ENCODE measurements around the gene CDC73. TPM values are rescaled to one million over a fixed set of nuclear protein-coding genes. Genes with fewer than 3 reads are reported as not detected.
"Not testable (repeated sequence)": the region's sequence is repeated elsewhere in the genome, so short reads cannot be mapped to it uniquely, and the experiment has no call there.

Gene CDC73
- total RNA-seq, 2 experiments from 2014 or later = 55.6 to 63.3 TPM

- CTCF ChIA-PET; H3K9me3 Mint-ChIP-seq (ENCODE audit: low read depth); H3K27ac Mint-ChIP-seq; H3K4me1 Mint-ChIP-seq; H3K4me3 Mint-ChIP-seq; DNase-seq; ATAC-seq; H3K27me3 Mint-ChIP-seq: not testable (repeated sequence)
- H3K36me3 Mint-ChIP-seq = peaks cover 45% of the 10 kb centered on the region
Observed at GRCh38 chr1:193231146-193231545, 109.3 kb downstream of the CDC73 start.

- ATAC-seq = no peak
- Mint-ChIP-seq H3K27ac (no peak overlapping the region), H3K27me3 (no peaks in the 10 kb centered on the region), H3K9me3 (ENCODE audit: low read depth) (peaks cover 6% of the 10 kb centered on the region), H3K4me3 (no peak overlapping the region), H3K4me1 (peaks cover 7% of the 10 kb centered on the region), H3K36me3 (peaks cover 51% of the 10 kb centered on the region)
- DNase-seq = no peak
- CTCF ChIA-PET = no interaction called here
Observed at GRCh38 chr1:193234530-193234929, 112.7 kb downstream of the CDC73 start.

GRCh38 chr1:193237381-193237978 is 115.6 kb downstream of the CDC73 start:
- peaks cover 6% of the 10 kb centered on the region for H3K9me3 Mint-ChIP-seq (ENCODE audit: low read depth)
- H3K4me3 Mint-ChIP-seq = no peak overlapping the region
- no peaks in the 10 kb centered on the region for H3K27me3 Mint-ChIP-seq
- H3K27ac Mint-ChIP-seq = no peak overlapping the region
- CTCF ChIA-PET = no interaction called here
- H3K4me1 Mint-ChIP-seq = peaks cover 30% of the 10 kb centered on the region
- ATAC-seq (no peak), DNase-seq (no peak)
- peaks cover 71% of the 10 kb centered on the region for H3K36me3 Mint-ChIP-seq

- peak overlapping the region; percentile 83 for H3K27ac Mint-ChIP-seq
- no peak for ATAC-seq
- peaks cover 30% of the 10 kb centered on the region for H3K4me1 Mint-ChIP-seq
- H3K4me3 Mint-ChIP-seq = peak overlapping the region; percentile 31
- H3K36me3 Mint-ChIP-seq = peaks cover 72% of the 10 kb centered on the region
- no peak for DNase-seq
- no peaks in the 10 kb centered on the region for H3K27me3 Mint-ChIP-seq
- CTCF ChIA-PET = no interaction called here
- H3K9me3 Mint-ChIP-seq (ENCODE audit: low read depth) = peaks cover 6% of the 10 kb centered on the region
Observed at GRCh38 chr1:193240609-193241008, 118.8 kb downstream of the CDC73 start.

- Mint-ChIP-seq H3K9me3 (ENCODE audit: low read depth) (peaks cover 9% of the 10 kb centered on the region), H3K36me3 (peaks cover 72% of the 10 kb centered on the region), H3K27ac (peak overlapping the region; percentile 83), H3K4me3 (peak overlapping the region; percentile 31), H3K4me1 (peaks cover 30% of the 10 kb centered on the region), H3K27me3 (no peaks in the 10 kb centered on the region)
- ATAC-seq (peak; percentile 79), DNase-seq (peak; percentile 78)
- CTCF ChIA-PET = no interaction called here
Observed at GRCh38 chr1:193241132-193241827, 119.4 kb downstream of the CDC73 start.

- Mint-ChIP-seq H3K27me3 (no peaks in the 10 kb centered on the region), H3K4me3 (no peak overlapping the region), H3K4me1 (peaks cover 30% of the 10 kb centered on the region), H3K9me3 (ENCODE audit: low read depth) (peaks cover 9% of the 10 kb centered on the region), H3K27ac (no peak overlapping the region), H3K36me3 (peaks cover 76% of the 10 kb centered on the region)
- CTCF ChIA-PET = no interaction called here
- DNase-seq (no peak), ATAC-seq (no peak)
Observed at GRCh38 chr1:193242000-193242399, 120.2 kb downstream of the CDC73 start.

GRCh38 chr1:193249187-193249586 is 127.4 kb downstream of the CDC73 start:
- H3K4me1 Mint-ChIP-seq = no peaks in the 10 kb centered on the region
- no peaks in the 10 kb centered on the region for H3K27me3 Mint-ChIP-seq
- H3K9me3 Mint-ChIP-seq (ENCODE audit: low read depth) = peaks cover 10% of the 10 kb centered on the region
- no peak overlapping the region for H3K27ac Mint-ChIP-seq
- ATAC-seq (no peak), DNase-seq (no peak)
- CTCF ChIA-PET = no interaction called here
- peaks cover 55% of the 10 kb centered on the region for H3K36me3 Mint-ChIP-seq
- H3K4me3 Mint-ChIP-seq = no peak overlapping the region

GRCh38 chr1:193251950-193252349 is 130.1 kb downstream of the CDC73 start:
- H3K9me3 Mint-ChIP-seq (ENCODE audit: low read depth) = peaks cover 7% of the 10 kb centered on the region
- peaks cover 38% of the 10 kb centered on the region for H3K36me3 Mint-ChIP-seq
- no peak for ATAC-seq
- no peak for DNase-seq
- no peak overlapping the region for H3K4me3 Mint-ChIP-seq
- CTCF ChIA-PET = no interaction called here
- H3K27ac Mint-ChIP-seq = no peak overlapping the region
- H3K27me3 Mint-ChIP-seq = no peaks in the 10 kb centered on the region
- H3K4me1 Mint-ChIP-seq = peaks cover 1% of the 10 kb centered on the region

- CTCF ChIA-PET = no interaction called here
- DNase-seq (no peak), ATAC-seq (no peak)
- no peaks in the 10 kb centered on the region for H3K9me3 Mint-ChIP-seq (ENCODE audit: low read depth)
- peaks cover 6% of the 10 kb centered on the region for H3K4me1 Mint-ChIP-seq
- no peaks in the 10 kb centered on the region for H3K27me3 Mint-ChIP-seq
- H3K27ac Mint-ChIP-seq = no peak overlapping the region
- H3K4me3 Mint-ChIP-seq = no peak overlapping the region
- peaks cover 18% of the 10 kb centered on the region for H3K36me3 Mint-ChIP-seq
Observed at GRCh38 chr1:193256019-193256418, 134.2 kb downstream of the CDC73 start.

- Mint-ChIP-seq H3K4me3 (no peak overlapping the region), H3K27me3 (no peaks in the 10 kb centered on the region), H3K9me3 (ENCODE audit: low read depth) (no peaks in the 10 kb centered on the region), H3K27ac (no peak overlapping the region), H3K4me1 (peaks cover 6% of the 10 kb centered on the region), H3K36me3 (peaks cover 22% of the 10 kb centered on the region)
- DNase-seq = no peak
- ATAC-seq = no peak
- CTCF ChIA-PET = no interaction called here
Observed at GRCh38 chr1:193259636-193260035, 137.8 kb downstream of the CDC73 start.

GRCh38 chr1:193260056-193260745 is 138.4 kb downstream of the CDC73 start:
- Mint-ChIP-seq H3K36me3 (peaks cover 22% of the 10 kb centered on the region), H3K27ac (no peak overlapping the region), H3K9me3 (ENCODE audit: low read depth) (no peaks in the 10 kb centered on the region), H3K27me3 (no peaks in the 10 kb centered on the region), H3K4me3 (no peak overlapping the region), H3K4me1 (peaks cover 4% of the 10 kb centered on the region)
- CTCF ChIA-PET = no interaction called here
- ATAC-seq = no peak
- DNase-seq = no peak

- Mint-ChIP-seq H3K4me3 (no peak overlapping the region), H3K36me3 (peaks cover 27% of the 10 kb centered on the region), H3K9me3 (ENCODE audit: low read depth) (no peaks in the 10 kb centered on the region), H3K27me3 (no peaks in the 10 kb centered on the region), H3K27ac (no peak overlapping the region), H3K4me1 (peaks cover 4% of the 10 kb centered on the region)
- CTCF ChIA-PET = no interaction called here
- ATAC-seq (no peak), DNase-seq (no peak)
Observed at GRCh38 chr1:193260896-193261295, 139.1 kb downstream of the CDC73 start.

- H3K36me3 Mint-ChIP-seq = peaks cover 26% of the 10 kb centered on the region
- CTCF ChIA-PET = no interaction called here
- no peak overlapping the region for H3K4me3 Mint-ChIP-seq
- ATAC-seq (no peak), DNase-seq (no peak)
- H3K4me1 Mint-ChIP-seq = no peaks in the 10 kb centered on the region
- no peak overlapping the region for H3K27ac Mint-ChIP-seq
- no peaks in the 10 kb centered on the region for H3K9me3 Mint-ChIP-seq (ENCODE audit: low read depth)
- H3K27me3 Mint-ChIP-seq = no peaks in the 10 kb centered on the region
Observed at GRCh38 chr1:193262661-193263060, 140.8 kb downstream of the CDC73 start.

All from activated CD8-positive, alpha-beta memory T cell treated with anti-CD3 and anti-CD28 coated beads, Interleukin-2, amount 10 ng/mL, durations not matched to agents 7 days and 5 days (primary cell).